Heart left ventricle (tissue), 13 donors: ENCODE measurements around the gene PLCB1.
A peak's percentile ranks its signal among the peaks of the same experiment; 100 is the strongest.

Source experiments
- CTCF ChIP-seq, 12 donors: fragments of 200-600 bp; sonication (generic) in 4 of 12; IDR thresholded peaks; one replicate each; pipeline versions ENCODE4 v1.5.0 to v1.8.0; 2018 to 2022; ENCODE audit warnings: antibody characterized with exemption in 12 of 12, mild to moderate bottlenecking in 5 of 12
- POLR2A ChIP-seq, 2 donors: fragments of 450-650 bp; IDR thresholded peaks; one replicate each; pipeline ENCODE4 v1.6.1; 2017; ENCODE audit warnings: antibody characterized with exemption in 2 of 2, mild to moderate bottlenecking in 2 of 2, moderate library complexity in 2 of 2
- donor health status: ischemic (EF 13 %, LVEDD 7.1; RV severe dilation, severe dysfunction).
- donor health status: DM: no; HTN: yes; CAD: no.
- donor health status: DM: no; HTN: no; CAD: no.
- donor health status: ischemic (EF 25% LVEDD 6.9; RV normal size, moderate dysfunction).
- donor health status: ischemic (EF 25% LVEDD 5.7; RV mildly dilated, moderate dysfunction).
- donor health status: ischemic (EF 35%, LVEDD 5.7; RV mildly dilated, moderate dysfunction).
- donor health status: nonischemic (EF 11% LVEDD 7.7; RV severe dilation, severe dysfunction).
- donor health status: DM: yes; HTN: yes; CAD: no.
- donor health status: PGD.
- donor health status: ischemic (EF 29% LVEDD 5.4; RV normal size, mild dysfunction).
- donor health status: nonischemic (EF 23%, LVEDD 6.1; RV moderate dilation, normal function).

GRCh38 chr20:8523684-8524083 is 391.6 kb downstream of the PLCB1 start:
- TF ChIP-seq CTCF (IDR thresholded peaks at IDR 0.05): peak in 2 of 12 donors; percentile 35 to 39
- TF ChIP-seq POLR2A (IDR thresholded peaks at IDR 0.05): no peak
